Activated CD4-positive, alpha-beta memory T cell treated with anti-CD3 and anti-CD28 coated beads, Interleukin-2, amount 10 ng/mL, durations not matched to agents 7 days and 5 days (primary cell): ENCODE data around the gene KCNMA1. TPM values are rescaled to one million over a fixed set of nuclear protein-coding genes. Genes with fewer than 3 reads are reported as not detected.

ENCODE experiments used
- CTCF ChIA-PET: fragments of 350-600 bp; sonication (Branson Sonifier 250); formaldehyde crosslinking; loops from one replicate; lab custom pipeline; 2021; ENCODE audit warnings: antibody characterized with exemption, inconsistent platforms; lab: Charles Lee
- POLR2A ChIA-PET: fragments of 350-600 bp; sonication (Branson Sonifier 250); formaldehyde crosslinking; loops from one replicate; lab custom pipeline; 2021; ENCODE audit warnings: antibody characterized with exemption; lab: Charles Lee
- DNase-seq: peaks from one replicate; pipeline ENCODE4 v3.0.0-alpha.2; 2020
- H3K27ac Mint-ChIP-seq: one replicate; pipeline ENCODE4 v1.8.0; 2021; ENCODE audit warnings: mild to moderate bottlenecking, mixed read lengths
- H3K27me3 Mint-ChIP-seq: one replicate; pipeline ENCODE4 v1.8.0; 2021; ENCODE audit warnings: mixed read lengths
- H3K36me3 Mint-ChIP-seq: one replicate; pipeline ENCODE4 v1.8.0; 2021; ENCODE audit warnings: low read depth, mixed read lengths
- H3K4me1 Mint-ChIP-seq: one replicate; pipeline ENCODE4 v1.8.0; 2021; ENCODE audit warnings: mixed read lengths
- H3K4me3 Mint-ChIP-seq: one replicate; pipeline ENCODE4 v1.8.0; 2021; ENCODE audit warnings: mild to moderate bottlenecking, mixed read lengths
- H3K9me3 Mint-ChIP-seq: one replicate; pipeline ENCODE4 v1.8.0; 2021; ENCODE audit warnings: mixed read lengths
- total RNA-seq, 2 experiments: library from RNA; stranded (reverse); gene quantifications; one replicate each; pipeline ENCODE4 v1.2.3, GENCODE V29; 2021

Gene KCNMA1
- total RNA-seq, 2 experiments from 2014 or later, result 0.25 to 0.38 TPM

- Mint-ChIP-seq H3K27ac (no peak overlapping the region), H3K4me1 (no peaks in the 10 kb centered on the region), H3K9me3 (no peaks in the 10 kb centered on the region), H3K4me3 (no peak overlapping the region), H3K27me3 (no peaks in the 10 kb centered on the region), H3K36me3 (no peaks in the 10 kb centered on the region)
- ChIA-PET POLR2A (no interaction called here), CTCF (no interaction called here)
- no peak for DNase-seq
Observed at GRCh38 chr10:77408259-77408658, 229.3 kb downstream of the KCNMA1 start.

DNA sequence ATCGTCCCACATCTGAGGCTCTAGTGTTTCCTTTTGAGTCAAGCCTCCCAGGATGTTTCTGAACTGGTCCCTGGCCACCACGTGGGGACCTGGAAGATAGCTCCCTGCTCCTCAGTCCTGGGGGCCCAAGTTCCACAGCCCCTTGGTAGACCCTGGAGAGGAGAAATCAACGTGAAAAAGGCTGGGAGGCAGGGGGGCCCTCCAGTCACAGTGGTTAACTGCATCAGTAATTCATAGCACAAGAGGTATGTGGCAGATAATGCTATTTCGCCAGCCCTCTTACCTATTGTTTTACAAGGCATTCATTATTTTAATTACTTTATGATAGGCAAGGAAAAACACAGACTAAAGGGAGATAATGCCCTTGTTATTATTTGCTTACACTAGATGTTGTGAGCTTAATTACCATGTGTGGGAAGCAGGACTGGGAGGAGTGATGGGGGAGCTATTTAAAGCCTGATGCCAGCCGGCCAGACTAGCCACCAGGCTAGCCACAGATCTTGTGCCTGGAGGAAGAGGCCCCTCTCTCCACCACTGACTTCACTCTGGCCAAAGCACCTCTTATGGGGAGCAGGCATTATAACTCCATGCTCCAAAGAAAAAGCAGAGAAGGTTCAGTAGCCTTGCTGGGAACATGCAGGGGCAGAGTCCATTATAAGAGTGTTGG lies 230.7 kb downstream of the KCNMA1 start:
- POLR2A ChIA-PET, result no interaction called here
- no peak overlapping the region for H3K27ac Mint-ChIP-seq
- no peak for DNase-seq
- H3K4me3 Mint-ChIP-seq, result no peak overlapping the region
- H3K9me3 Mint-ChIP-seq, result no peaks in the 10 kb centered on the region
- H3K36me3 Mint-ChIP-seq, result no peaks in the 10 kb centered on the region
- H3K27me3 Mint-ChIP-seq, result no peaks in the 10 kb centered on the region
- CTCF ChIA-PET, result no interaction called here
- no peaks in the 10 kb centered on the region for H3K4me1 Mint-ChIP-seq

DNA sequence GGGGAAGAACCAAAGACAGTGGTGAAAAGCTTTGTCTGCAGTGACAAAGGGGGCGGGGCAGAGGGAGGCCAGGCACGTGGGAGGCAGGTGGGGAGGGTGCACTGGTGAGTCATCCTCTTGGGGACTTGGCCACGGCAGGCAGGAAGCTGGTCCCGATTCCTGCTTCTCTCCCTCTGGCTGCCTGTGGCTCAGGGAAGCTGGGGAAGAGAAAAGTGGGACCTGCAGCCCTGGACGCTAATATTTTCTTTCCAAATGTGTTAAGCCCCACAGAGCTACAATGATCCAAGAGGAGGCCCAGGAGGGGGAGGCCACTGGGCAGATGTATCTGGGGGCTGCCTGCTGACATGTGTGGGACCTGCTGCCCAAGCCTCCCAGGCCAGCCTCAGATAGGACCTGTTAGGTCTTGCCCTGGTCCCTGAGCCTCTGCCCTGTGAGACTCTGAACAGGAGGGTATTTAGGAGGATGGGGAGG lies 231.8 kb downstream of the KCNMA1 start:
- ChIA-PET CTCF (no interaction called here), POLR2A (no interaction called here)
- Mint-ChIP-seq H3K4me1 (no peaks in the 10 kb centered on the region), H3K4me3 (no peak overlapping the region), H3K27ac (no peak overlapping the region), H3K36me3 (no peaks in the 10 kb centered on the region), H3K9me3 (no peaks in the 10 kb centered on the region), H3K27me3 (no peaks in the 10 kb centered on the region)
- DNase-seq, result no peak

DNA sequence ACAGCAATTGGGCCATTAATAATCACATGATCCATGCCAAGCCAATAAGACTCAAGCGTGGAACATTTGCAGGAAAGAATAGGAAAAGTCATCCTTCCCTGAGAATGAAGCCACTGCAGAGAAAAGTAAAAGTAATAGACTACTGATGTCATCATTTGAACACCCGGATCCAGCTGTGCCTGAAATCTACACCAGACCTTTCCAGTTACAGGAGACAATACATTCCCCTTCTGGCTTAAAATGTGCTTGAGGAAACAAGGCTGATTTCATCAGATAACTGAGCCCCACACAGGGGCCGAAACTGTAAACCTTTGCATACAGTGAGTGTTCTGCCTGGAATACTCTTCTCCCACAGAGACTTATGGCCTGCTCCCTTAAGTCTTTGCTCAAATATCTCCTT lies 232.8 kb downstream of the KCNMA1 start:
- Mint-ChIP-seq H3K4me1 (no peaks in the 10 kb centered on the region), H3K4me3 (no peak overlapping the region), H3K9me3 (no peaks in the 10 kb centered on the region), H3K27ac (no peak overlapping the region), H3K27me3 (no peaks in the 10 kb centered on the region), H3K36me3 (no peaks in the 10 kb centered on the region)
- CTCF ChIA-PET, result no interaction called here
- POLR2A ChIA-PET, result no interaction called here
- no peak for DNase-seq

GRCh38 chr10:77403761-77404160 lies 233.8 kb downstream of the KCNMA1 start:
- no peak overlapping the region for H3K27ac Mint-ChIP-seq

GRCh38 chr10:77401683-77402082 lies 235.9 kb downstream of the KCNMA1 start:
- CTCF ChIA-PET, result no interaction called here
- no peaks in the 10 kb centered on the region for H3K27me3 Mint-ChIP-seq
- H3K4me1 Mint-ChIP-seq, result no peaks in the 10 kb centered on the region
- H3K27ac Mint-ChIP-seq, result no peak overlapping the region
- no peak for DNase-seq
- POLR2A ChIA-PET, result no interaction called here
- no peaks in the 10 kb centered on the region for H3K9me3 Mint-ChIP-seq
- H3K4me3 Mint-ChIP-seq, result no peak overlapping the region
- H3K36me3 Mint-ChIP-seq, result no peaks in the 10 kb centered on the region

More at GRCh38 chr10:77403761-77404160, 233.8 kb downstream of the KCNMA1 start:
- H3K4me1 Mint-ChIP-seq, result no peaks in the 10 kb centered on the region
- H3K36me3 Mint-ChIP-seq, result no peaks in the 10 kb centered on the region
- H3K4me3 Mint-ChIP-seq, result no peak overlapping the region
- no peaks in the 10 kb centered on the region for H3K27me3 Mint-ChIP-seq
- no peak for DNase-seq
- CTCF ChIA-PET, result no interaction called here
- H3K9me3 Mint-ChIP-seq, result no peaks in the 10 kb centered on the region
- POLR2A ChIA-PET, result no interaction called here

- Mint-ChIP-seq H3K27me3 (no peaks in the 10 kb centered on the region), H3K4me3 (no peak overlapping the region), H3K27ac (no peak overlapping the region), H3K4me1 (no peaks in the 10 kb centered on the region), H3K9me3 (no peaks in the 10 kb centered on the region), H3K36me3 (no peaks in the 10 kb centered on the region)
- CTCF ChIA-PET, result no interaction called here
- no peak for DNase-seq
- POLR2A ChIA-PET, result no interaction called here
Observed at GRCh38 chr10:77400033-77400432, 237.6 kb downstream of the KCNMA1 start.

DNA sequence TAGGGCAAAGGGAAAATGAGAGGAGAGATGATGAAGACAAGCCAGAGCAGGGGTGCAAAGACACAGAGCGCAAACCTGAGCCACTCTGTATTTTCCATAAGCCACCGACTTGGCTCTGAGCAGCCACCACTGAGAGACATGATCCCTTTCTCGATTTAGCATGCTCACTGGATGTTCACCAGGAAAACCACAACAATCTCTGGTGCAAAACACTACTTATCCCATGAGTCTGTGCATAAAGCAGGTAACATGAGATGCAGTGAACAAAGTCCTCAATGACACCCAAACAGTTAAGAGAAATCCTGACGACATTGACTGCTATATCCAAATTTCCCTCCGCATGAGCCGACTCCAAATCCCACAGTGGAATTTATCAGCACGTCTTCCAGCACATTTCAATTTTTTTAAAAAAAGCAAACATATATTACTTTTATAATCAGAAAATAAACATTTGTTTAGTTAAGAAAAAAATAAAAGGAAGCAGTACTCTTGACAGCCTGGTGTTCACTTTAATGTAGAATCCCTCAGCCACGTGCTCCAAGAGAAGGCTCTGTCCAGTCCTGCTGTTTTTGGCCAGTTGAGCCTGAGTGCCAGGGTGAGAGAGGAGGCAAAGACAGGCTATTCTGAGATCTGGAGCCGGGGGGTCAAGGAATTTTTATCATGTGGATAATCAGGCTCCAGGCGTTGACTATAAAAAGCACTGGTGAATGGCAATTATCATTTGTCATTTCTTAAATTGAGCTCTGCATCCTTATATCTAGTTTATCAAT lies 238.4 kb downstream of the KCNMA1 start:
- Mint-ChIP-seq H3K36me3 (no peaks in the 10 kb centered on the region), H3K9me3 (no peaks in the 10 kb centered on the region), H3K4me3 (no peak overlapping the region), H3K27me3 (no peaks in the 10 kb centered on the region), H3K27ac (no peak overlapping the region), H3K4me1 (no peaks in the 10 kb centered on the region)
- DNase-seq, result no peak
- POLR2A ChIA-PET, result no interaction called here
- CTCF ChIA-PET, result no interaction called here

DNA sequence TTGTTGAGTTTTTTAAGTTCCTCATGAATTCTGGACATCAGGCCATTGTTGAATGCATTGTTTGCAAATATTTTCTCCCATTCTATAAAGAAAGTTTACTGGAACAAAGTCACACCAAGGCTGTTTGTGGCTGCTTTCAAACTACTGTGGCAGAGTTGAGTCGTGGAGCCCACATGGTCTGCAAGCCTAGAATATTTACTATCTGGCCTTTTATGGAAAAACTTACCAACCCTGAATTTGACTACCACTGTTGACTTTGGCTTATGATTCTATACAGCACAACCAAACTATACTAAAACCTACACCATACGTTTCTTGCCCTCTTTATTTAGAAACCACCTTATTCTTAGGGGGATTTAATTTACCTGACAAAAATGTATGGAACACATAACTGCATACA lies 239.1 kb downstream of the KCNMA1 start:
- Mint-ChIP-seq H3K9me3 (no peaks in the 10 kb centered on the region), H3K27ac (no peak overlapping the region), H3K4me3 (no peak overlapping the region), H3K27me3 (no peaks in the 10 kb centered on the region), H3K4me1 (no peaks in the 10 kb centered on the region), H3K36me3 (no peaks in the 10 kb centered on the region)
- ChIA-PET CTCF (no interaction called here), POLR2A (no interaction called here)
- DNase-seq, result no peak

GRCh38 chr10:77397103-77397502 lies 240.5 kb downstream of the KCNMA1 start:
- CTCF ChIA-PET, result no interaction called here
- Mint-ChIP-seq H3K4me3 (no peak overlapping the region), H3K27me3 (no peaks in the 10 kb centered on the region), H3K9me3 (no peaks in the 10 kb centered on the region), H3K36me3 (no peaks in the 10 kb centered on the region), H3K27ac (no peak overlapping the region), H3K4me1 (no peaks in the 10 kb centered on the region)
- no peak for DNase-seq
- POLR2A ChIA-PET, result no interaction called here

DNA sequence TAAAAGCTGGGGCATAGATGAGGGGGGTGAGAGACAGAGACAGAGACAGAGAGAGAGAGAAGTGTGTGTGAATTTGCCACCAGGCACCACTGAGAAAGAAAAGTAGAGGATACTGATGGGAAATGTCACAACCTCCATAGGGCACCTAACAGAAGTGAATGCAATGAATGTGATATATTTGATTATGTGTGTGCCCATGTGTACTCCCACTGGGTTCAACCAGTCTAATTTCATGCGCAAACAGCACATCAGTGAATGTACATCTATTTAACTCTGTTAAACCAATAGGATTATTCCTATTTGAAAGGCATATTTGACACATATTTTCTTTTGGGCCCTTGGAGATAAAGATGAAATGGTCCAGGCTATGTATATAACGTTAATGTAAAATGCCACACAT lies 241.3 kb downstream of the KCNMA1 start:
- H3K27ac Mint-ChIP-seq, result no peak overlapping the region
- ChIA-PET CTCF (no interaction called here), POLR2A (no interaction called here)
- DNase-seq, result no peak
- H3K4me1 Mint-ChIP-seq, result no peaks in the 10 kb centered on the region
- H3K4me3 Mint-ChIP-seq, result no peak overlapping the region
- H3K27me3 Mint-ChIP-seq, result no peaks in the 10 kb centered on the region
- no peaks in the 10 kb centered on the region for H3K9me3 Mint-ChIP-seq
- no peaks in the 10 kb centered on the region for H3K36me3 Mint-ChIP-seq

GRCh38 chr10:77393821-77394501 lies 243.6 kb downstream of the KCNMA1 start:
- no peaks in the 10 kb centered on the region for H3K9me3 Mint-ChIP-seq
- ChIA-PET POLR2A (no interaction called here), CTCF (no interaction called here)

GRCh38 chr10:77393411-77393810 lies 244.2 kb downstream of the KCNMA1 start:
- H3K4me3 Mint-ChIP-seq, result no peak overlapping the region
- DNase-seq, result no peak
- H3K9me3 Mint-ChIP-seq, result no peaks in the 10 kb centered on the region
- H3K27ac Mint-ChIP-seq, result no peak overlapping the region
- H3K4me1 Mint-ChIP-seq, result no peaks in the 10 kb centered on the region
- CTCF ChIA-PET, result interaction anchor here (0.9 to 1.2 kb wide), 2 partner anchors 246 to 248 kb away, joined by 3 read pairs; no protein-coding TSS in a partner anchor
- no peaks in the 10 kb centered on the region for H3K27me3 Mint-ChIP-seq
- H3K36me3 Mint-ChIP-seq, result no peaks in the 10 kb centered on the region
- POLR2A ChIA-PET, result no interaction called here

More at GRCh38 chr10:77393821-77394501, 243.6 kb downstream of the KCNMA1 start:
- no peak overlapping the region for H3K27ac Mint-ChIP-seq
- H3K4me1 Mint-ChIP-seq, result no peaks in the 10 kb centered on the region
- no peaks in the 10 kb centered on the region for H3K27me3 Mint-ChIP-seq
- no peak overlapping the region for H3K4me3 Mint-ChIP-seq
- no peak for DNase-seq
- H3K36me3 Mint-ChIP-seq, result no peaks in the 10 kb centered on the region
